ENCODE measurements around the gene LRRC4C.

Gene LRRC4C

GRCh38 chr11:41116970-41117369, 342.5 kb downstream of the LRRC4C start:
- DNase-seq (ENCODE audit: low read depth), result no peak

GRCh38 chr11:41115066-41115465, 344.4 kb downstream of the LRRC4C start:
- DNase-seq (ENCODE audit: low read depth), result no peak

GRCh38 chr11:41113160-41113559, 346.3 kb downstream of the LRRC4C start:
- DNase-seq (ENCODE audit: low read depth), result no peak

GRCh38 chr11:41110527-41110926, 348.9 kb downstream of the LRRC4C start:
- DNase-seq (ENCODE audit: low read depth), result no peak

- no peak for DNase-seq (ENCODE audit: low read depth)
Measured at GRCh38 chr11:41102471-41102870, 357.0 kb downstream of the LRRC4C start.

- no peak for DNase-seq (ENCODE audit: low read depth)
Measured at GRCh38 chr11:41099654-41100053, 359.8 kb downstream of the LRRC4C start.

GRCh38 chr11:41085123-41085522, 374.3 kb downstream of the LRRC4C start:
- DNase-seq (ENCODE audit: low read depth), result no peak

- DNase-seq (ENCODE audit: low read depth), result no peak
Measured at GRCh38 chr11:41081756-41082285, 377.6 kb downstream of the LRRC4C start.

- no peak for DNase-seq (ENCODE audit: low read depth)
Measured at GRCh38 chr11:41074318-41074717, 385.1 kb downstream of the LRRC4C start.

- DNase-seq (ENCODE audit: low read depth), result no peak
Measured at GRCh38 chr11:41065432-41065831, 394.0 kb downstream of the LRRC4C start.

- no peak for DNase-seq (ENCODE audit: low read depth)
Measured at GRCh38 chr11:41058138-41058537, 401.3 kb downstream of the LRRC4C start.

GRCh38 chr11:41056892-41057569, 402.4 kb downstream of the LRRC4C start:
- DNase-seq (ENCODE audit: low read depth), result no peak

- no peak for DNase-seq (ENCODE audit: low read depth)
Measured at GRCh38 chr11:41053894-41054293, 405.6 kb downstream of the LRRC4C start.

- DNase-seq (ENCODE audit: low read depth), result no peak
Measured at GRCh38 chr11:41051919-41052635, 407.4 kb downstream of the LRRC4C start.

GRCh38 chr11:41050791-41051190, 408.7 kb downstream of the LRRC4C start:
- DNase-seq (ENCODE audit: low read depth), result no peak

- DNase-seq (ENCODE audit: low read depth), result no peak
Measured at GRCh38 chr11:41047229-41047628, 412.2 kb downstream of the LRRC4C start.

GRCh38 chr11:41045266-41045665, 414.2 kb downstream of the LRRC4C start:
- no peak for DNase-seq (ENCODE audit: low read depth)

GRCh38 chr11:41044747-41045146, 414.7 kb downstream of the LRRC4C start:
- no peak for DNase-seq (ENCODE audit: low read depth)

- DNase-seq (ENCODE audit: low read depth), result no peak
Measured at GRCh38 chr11:41042688-41043087, 416.8 kb downstream of the LRRC4C start.

- no peak for DNase-seq (ENCODE audit: low read depth)
Measured at GRCh38 chr11:41040474-41040873, 419.0 kb downstream of the LRRC4C start.

GRCh38 chr11:41039592-41039991, 419.9 kb downstream of the LRRC4C start:
- DNase-seq (ENCODE audit: low read depth), result no peak

GRCh38 chr11:41031551-41032060, 427.8 kb downstream of the LRRC4C start:
- DNase-seq (ENCODE audit: low read depth), result no peak

GRCh38 chr11:41020259-41020658, 439.2 kb downstream of the LRRC4C start:
- no peak for DNase-seq (ENCODE audit: low read depth)
